ENCODE measurements around the gene RAB22A. TPM values are rescaled to one million over a fixed set of nuclear protein-coding genes. Genes with fewer than 3 reads are reported as not detected.

Gene RAB22A
- total RNA-seq, 4 donors from 2014 or later: 26.6 to 33.6 (median 29.2) TPM

DNA sequence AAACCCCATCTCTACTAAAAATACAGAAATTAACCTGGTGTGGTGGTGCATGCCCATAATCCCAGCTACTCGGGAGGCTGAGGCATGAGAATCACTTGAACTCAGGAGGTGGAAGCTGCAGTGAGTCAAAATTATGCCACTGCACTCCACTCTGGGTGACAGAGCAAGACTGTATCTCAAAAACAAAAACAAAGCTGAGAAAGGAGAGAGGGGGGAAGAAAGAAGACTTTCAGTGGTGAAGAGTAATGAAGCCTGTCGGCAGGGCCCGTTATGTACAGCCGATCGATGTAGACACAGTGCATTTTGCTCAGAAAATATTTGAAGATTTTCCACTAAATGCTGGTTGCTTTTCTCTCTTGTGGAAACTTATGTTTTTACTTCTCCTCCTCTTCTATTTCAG lies 93.3 kb downstream of the RAB22A start:
- 74 to 77% methylated on average over 5 of the region's 5 CpGs for WGBS, 2 donors
- no peaks in the 10 kb centered on the region for H3K27me3 ChIP-seq
- H3K36me3 ChIP-seq: no peaks in the 10 kb centered on the region
- peaks cover 27 to 65% of the 10 kb centered on the region in 2 donors for H3K4me1 ChIP-seq
- no peak overlapping the region for H3K4me3 ChIP-seq (replicated peaks in 1 of 3)
- H3K9me3 ChIP-seq: no peaks in the 10 kb centered on the region
- TF ChIP-seq POLR2A (IDR thresholded peaks at IDR 0.05): no peak
- TF ChIP-seq CTCF (IDR thresholded peaks at IDR 0.05): no peak
- H3K27ac ChIP-seq: no peak overlapping the region
- intact Hi-C loops (cut with DNase I): no loop called here
- DNase-seq: no peak

- DNase-seq: no peak
- Histone ChIP-seq H3K27me3 (no peaks in the 10 kb centered on the region), H3K36me3 (no peaks in the 10 kb centered on the region), H3K27ac (no peak overlapping the region), H3K4me3 (replicated peaks in 1 of 3) (no peak overlapping the region), H3K9me3 (no peaks in the 10 kb centered on the region), H3K4me1 (peaks cover 27 to 64% of the 10 kb centered on the region in 2 donors)
- TF ChIP-seq CTCF (IDR thresholded peaks at IDR 0.05): no peak
- TF ChIP-seq POLR2A (IDR thresholded peaks at IDR 0.05): no peak
- WGBS, 2 donors: 82% methylated on average over 3 of the region's 3 CpGs
- intact Hi-C loops (cut with DNase I): no loop called here
Measured at GRCh38 chr20:58403272-58403671, 93.8 kb downstream of the RAB22A start.

DNA sequence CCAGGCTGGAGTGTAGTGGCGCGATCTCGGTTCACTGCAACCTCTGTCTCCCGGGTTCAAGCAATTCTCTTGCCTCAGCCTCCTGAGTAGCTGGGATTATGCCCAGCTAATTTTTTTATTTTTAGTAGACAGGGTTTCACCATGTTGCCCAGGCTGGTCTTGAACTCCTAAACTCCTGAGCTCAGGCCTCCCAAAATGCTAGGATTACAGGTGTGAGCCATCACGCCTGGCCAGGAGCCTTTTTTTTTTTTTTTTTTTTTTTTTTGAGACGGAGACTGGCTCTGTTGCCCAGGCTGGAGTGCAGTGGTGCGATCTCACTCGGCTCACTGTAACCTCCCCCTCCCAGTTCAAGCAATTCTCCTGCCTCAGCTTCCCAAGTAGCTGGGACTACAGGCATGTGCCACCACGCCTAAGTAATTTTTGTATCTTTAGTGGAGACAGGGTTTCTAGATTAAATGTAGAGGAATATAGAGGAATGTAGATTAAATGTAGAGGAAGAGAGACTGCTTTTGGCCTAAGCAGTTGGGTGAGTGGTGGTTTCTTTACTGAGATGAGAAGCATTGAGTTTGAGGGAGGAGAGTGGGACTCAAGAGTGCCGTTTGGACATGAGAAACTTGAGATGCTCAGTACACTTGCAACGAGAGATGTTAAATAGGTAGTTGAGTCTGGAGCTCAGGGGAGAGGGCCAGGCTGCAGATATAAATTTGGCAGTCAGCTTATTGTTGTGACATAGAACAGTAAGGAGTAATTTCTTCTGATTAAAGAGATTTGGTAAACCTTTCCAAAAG lies 96.2 kb downstream of the RAB22A start:
- H3K27ac ChIP-seq: no peak overlapping the region
- no peaks in the 10 kb centered on the region for H3K27me3 ChIP-seq
- H3K4me1 ChIP-seq: peaks cover 23 to 66% of the 10 kb centered on the region in 2 donors
- H3K9me3 ChIP-seq: no peaks in the 10 kb centered on the region
- no peak for DNase-seq
- no peak overlapping the region for H3K4me3 ChIP-seq (replicated peaks in 1 of 3)
- H3K36me3 ChIP-seq: no peaks in the 10 kb centered on the region
- intact Hi-C loops (cut with DNase I): no loop called here
- TF ChIP-seq POLR2A (IDR thresholded peaks at IDR 0.05) (no peak), CTCF (IDR thresholded peaks at IDR 0.05) (no peak)
- WGBS, 2 donors: 74 to 76% methylated on average over 11 of the region's 11 CpGs

DNA sequence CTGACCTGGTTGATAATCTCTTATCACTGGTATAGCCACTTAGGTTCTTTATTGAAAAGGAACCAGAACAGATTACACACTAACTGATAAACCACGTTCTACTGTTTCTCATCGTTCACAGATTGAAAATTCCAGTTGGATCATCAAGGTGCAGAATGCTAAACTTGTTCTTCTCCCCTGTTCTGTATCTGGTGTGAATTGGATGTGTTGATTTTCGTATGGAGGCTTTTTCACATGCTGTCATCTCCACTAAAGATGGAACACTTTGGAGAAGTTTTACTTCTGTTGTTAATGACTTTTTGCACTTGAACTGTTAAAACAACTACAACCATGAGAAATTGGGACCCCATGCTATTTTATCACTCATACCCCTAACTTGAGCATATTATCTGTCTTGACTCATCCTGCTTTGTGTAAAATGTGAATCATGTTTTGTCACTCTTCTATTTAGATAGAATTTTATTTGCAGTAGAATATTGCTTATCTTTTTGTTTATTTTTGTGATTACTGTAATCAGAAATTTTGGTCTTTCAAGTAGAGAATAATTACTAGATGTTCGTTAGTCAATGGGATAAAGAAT lies 97.0 kb downstream of the RAB22A start:
- 75 to 78% methylated on average over 4 of the region's 4 CpGs for WGBS, 2 donors
- H3K27ac ChIP-seq: no peak overlapping the region
- intact Hi-C loops (cut with DNase I): no loop called here

More for the DNA sequence above, 97.0 kb downstream of the RAB22A start:
- no peaks in the 10 kb centered on the region for H3K9me3 ChIP-seq
- TF ChIP-seq CTCF (IDR thresholded peaks at IDR 0.05): no peak
- TF ChIP-seq POLR2A (IDR thresholded peaks at IDR 0.05): no peak
- no peaks in the 10 kb centered on the region for H3K27me3 ChIP-seq
- H3K36me3 ChIP-seq: no peaks in the 10 kb centered on the region
- H3K4me3 ChIP-seq (replicated peaks in 1 of 3): no peak overlapping the region
- peaks cover 21 to 60% of the 10 kb centered on the region in 2 donors for H3K4me1 ChIP-seq
- DNase-seq: no peak
